Hepatocyte (in vitro differentiated cells): ENCODE results near the gene KLC3. TPM values are rescaled to one million over a fixed set of nuclear protein-coding genes. Genes with fewer than 3 reads are reported as not detected.

Source experiments
- DNase-seq: peaks from one replicate; pipeline ENCODE4 v3.0.0-alpha.2; 2016; ENCODE audit warnings: low spot score
- H2AFZ ChIP-seq: fragments of 200-600 bp; sonication (generic); 2 replicates; pipeline ENCODE4 v1.6.0; 2016; ENCODE audit warnings: antibody characterized with exemption, mild to moderate bottlenecking
- H3K27ac ChIP-seq: fragments of 200-600 bp; sonication (generic); 2 replicates; pipeline ENCODE4 v1.5.1; 2016; ENCODE audit warnings: mild to moderate bottlenecking
- H3K27me3 ChIP-seq: fragments of 200-600 bp; sonication (generic); 2 replicates; pipeline ENCODE4 v1.6.1; 2016
- H3K36me3 ChIP-seq: fragments of 200-600 bp; sonication (generic); replicated peaks from 2 replicates; pipeline ENCODE4 v1.5.1; 2016; ENCODE audit warnings: low read depth; ENCODE audit not compliant: insufficient read depth
- H3K4me1 ChIP-seq: fragments of 200-600 bp; sonication (generic); 2 replicates; pipeline ENCODE4 v1.5.1; 2016; ENCODE audit warnings: mild to moderate bottlenecking, moderate library complexity; ENCODE audit not compliant: insufficient read depth
- H3K4me2 ChIP-seq: fragments of 200-600 bp; sonication (generic); 2 replicates; pipeline ENCODE4 v1.6.0; 2016
- H3K4me3 ChIP-seq: fragments of 200-600 bp; sonication (generic); 2 replicates; pipeline ENCODE4 v1.5.1; 2016; ENCODE audit warnings: mild to moderate bottlenecking
- H3K79me2 ChIP-seq: fragments of 200-600 bp; sonication (generic); 2 replicates; pipeline ENCODE4 v1.6.0; 2017; ENCODE audit warnings: mild to moderate bottlenecking
- H3K9me2 ChIP-seq: fragments of 200-600 bp; sonication (generic); replicated peaks from 2 replicates; pipeline ENCODE4 v1.6.0; 2017; ENCODE audit warnings: mild to moderate bottlenecking; ENCODE audit not compliant: insufficient read depth
- H3K9me3 ChIP-seq: fragments of 200-600 bp; sonication (generic); 2 replicates; pipeline ENCODE4 v1.5.1; 2016; ENCODE audit warnings: low read depth, mild to moderate bottlenecking
- H4K20me1 ChIP-seq: fragments of 200-600 bp; sonication (generic); 2 replicates; pipeline ENCODE4 v1.6.0; 2016; ENCODE audit warnings: mild to moderate bottlenecking; ENCODE audit not compliant: insufficient read depth, poor library complexity, severe bottlenecking
- CTCF ChIP-seq: fragments of 200-600 bp; sonication (generic); IDR thresholded peaks from 2 replicates; pipeline ENCODE4 v1.5.1; 2016; ENCODE audit warnings: antibody characterized with exemption, mild to moderate bottlenecking; ENCODE audit not compliant: poor library complexity
- EZH2 ChIP-seq: fragments of 200-600 bp; sonication (generic); IDR thresholded peaks from 2 replicates; pipeline ENCODE4 v1.6.1; 2016; ENCODE audit warnings: antibody characterized with exemption, mild to moderate bottlenecking, borderline replicate concordance
- EZH2phosphoT487 ChIP-seq: fragments of 200-600 bp; sonication (generic); IDR thresholded peaks from one replicate; pipeline ENCODE4 v1.6.1; 2018; ENCODE audit warnings: antibody characterized with exemption, mild to moderate bottlenecking, low read depth, moderate library complexity; ENCODE audit not compliant: unreplicated experiment, severe bottlenecking
- WGBS: methylation state at CpG from one replicate; pipeline ENCODE4 v1.1.6; 2016; ENCODE audit warnings: low lambda C conversion rate; ENCODE audit errors: missing lambda C conversion rate; 5-methylcytosine and 5-hydroxymethylcytosine counted together
- polyA plus RNA-seq: library from polyadenylated mRNA; unstranded; fragments of >200 nt; fragmentation: Nextera tagmentation; extraction: Ambion mirVana; gene quantifications from 2 replicates; pipeline ENCODE4 v1.2.1, GENCODE V29; 2016
- total RNA-seq: library from RNA; depleted of rRNA; stranded (reverse); fragments of >200 nt; gene quantifications from 2 replicates; pipeline ENCODE4 v1.2.3, GENCODE V29; 2014

Gene KLC3
- total and polyA plus RNA-seq, 2 experiments from 2014 or later: 5.5 to 7.6 TPM

GRCh38 chr19:45297674-45298073 lies 42.9 kb upstream of the KLC3 start:
- WGBS: 100% methylated on average over 3 of the region's 18 CpGs

GRCh38 chr19:45298264-45298663 lies 42.3 kb upstream of the KLC3 start:
- Histone ChIP-seq H2AFZ (no peak overlapping the region), H4K20me1 (no peaks in the 10 kb centered on the region), H3K4me3 (no peak overlapping the region), H3K4me2 (no peak overlapping the region), H3K79me2 (no peaks in the 10 kb centered on the region), H3K9me3 (no peaks in the 10 kb centered on the region), H3K9me2 (no peaks in the 10 kb centered on the region), H3K27me3 (no peaks in the 10 kb centered on the region), H3K27ac (no peak overlapping the region), H3K4me1 (no peaks in the 10 kb centered on the region), H3K36me3 (peaks cover 4% of the 10 kb centered on the region)
- WGBS: 98% methylated on average over 5 of the region's 5 CpGs
- DNase-seq: no peak
- TF ChIP-seq CTCF (no peak), EZH2 (no peak), EZH2phosphoT487 (no peak)

More at GRCh38 chr19:45297674-45298073, 42.9 kb upstream of the KLC3 start:
- no peak overlapping the region for H3K4me2 ChIP-seq
- no peak overlapping the region for H2AFZ ChIP-seq
- H3K4me1 ChIP-seq: no peaks in the 10 kb centered on the region
- no peak overlapping the region for H3K27ac ChIP-seq
- no peaks in the 10 kb centered on the region for H4K20me1 ChIP-seq
- H3K9me2 ChIP-seq: no peaks in the 10 kb centered on the region
- peaks cover 4% of the 10 kb centered on the region for H3K36me3 ChIP-seq
- no peaks in the 10 kb centered on the region for H3K9me3 ChIP-seq
- TF ChIP-seq EZH2 (no peak), EZH2phosphoT487 (no peak), CTCF (no peak)
- no peak for DNase-seq
- no peaks in the 10 kb centered on the region for H3K79me2 ChIP-seq
- H3K27me3 ChIP-seq: no peaks in the 10 kb centered on the region
- H3K4me3 ChIP-seq: no peak overlapping the region

GRCh38 chr19:45299719-45300118 lies 40.8 kb upstream of the KLC3 start:
- H3K4me1 ChIP-seq: no peaks in the 10 kb centered on the region
- no peaks in the 10 kb centered on the region for H3K27me3 ChIP-seq
- H3K36me3 ChIP-seq: peaks cover 4% of the 10 kb centered on the region
- no peak for DNase-seq
- H3K27ac ChIP-seq: no peak overlapping the region
- no peak overlapping the region for H3K4me3 ChIP-seq
- no peak overlapping the region for H3K4me2 ChIP-seq
- H3K9me2 ChIP-seq: no peaks in the 10 kb centered on the region
- H4K20me1 ChIP-seq: no peaks in the 10 kb centered on the region
- no peak overlapping the region for H2AFZ ChIP-seq
- no peaks in the 10 kb centered on the region for H3K79me2 ChIP-seq
- no peaks in the 10 kb centered on the region for H3K9me3 ChIP-seq
- TF ChIP-seq CTCF: no peak
- no peak for TF ChIP-seq EZH2phosphoT487
- no peak for TF ChIP-seq EZH2
- WGBS: 99% methylated on average over 6 of the region's 6 CpGs

DNA sequence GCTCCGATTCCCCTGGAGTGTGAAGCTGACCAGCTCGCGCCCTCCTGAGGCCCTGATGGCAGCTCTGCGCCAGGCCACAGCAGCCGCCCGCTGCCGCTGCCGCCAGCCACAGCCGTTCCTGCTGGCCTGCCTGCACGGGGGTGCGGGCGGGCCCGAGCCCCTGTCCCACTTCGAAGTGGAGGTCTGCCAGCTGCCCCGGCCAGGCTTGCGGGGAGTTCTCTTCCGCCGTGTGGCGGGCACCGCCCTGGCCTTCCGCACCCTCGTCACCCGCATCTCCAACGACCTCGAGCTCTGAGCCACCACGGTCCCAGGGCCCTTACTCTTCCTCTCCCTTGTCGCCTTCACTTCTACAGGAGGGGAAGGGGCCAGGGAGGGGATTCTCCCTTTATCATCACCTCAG lies 38.1 kb upstream of the KLC3 start:
- H3K4me2 ChIP-seq: no peak overlapping the region
- DNase-seq: no peak
- no peaks in the 10 kb centered on the region for H4K20me1 ChIP-seq
- H3K27me3 ChIP-seq: no peaks in the 10 kb centered on the region
- no peaks in the 10 kb centered on the region for H3K36me3 ChIP-seq
- H3K4me3 ChIP-seq: no peak overlapping the region
- no peaks in the 10 kb centered on the region for H3K9me3 ChIP-seq
- H3K27ac ChIP-seq: no peak overlapping the region
- TF ChIP-seq EZH2 (no peak), EZH2phosphoT487 (no peak), CTCF (no peak)
- no peaks in the 10 kb centered on the region for H3K4me1 ChIP-seq
- no peaks in the 10 kb centered on the region for H3K79me2 ChIP-seq
- H2AFZ ChIP-seq: no peak overlapping the region
- no peaks in the 10 kb centered on the region for H3K9me2 ChIP-seq
- WGBS: 98% methylated on average over 26 of the region's 27 CpGs
